ENCODE data around the gene ZNF501. TPM values are rescaled to one million over a fixed set of nuclear protein-coding genes. Genes with fewer than 3 reads are reported as not detected.

The ZNF501 gene
- total and polyA plus RNA-seq, 2 donors (not counting 1 experiment from before 2014, with no cell fraction given): 0.79 to 7.2 TPM

DNA sequence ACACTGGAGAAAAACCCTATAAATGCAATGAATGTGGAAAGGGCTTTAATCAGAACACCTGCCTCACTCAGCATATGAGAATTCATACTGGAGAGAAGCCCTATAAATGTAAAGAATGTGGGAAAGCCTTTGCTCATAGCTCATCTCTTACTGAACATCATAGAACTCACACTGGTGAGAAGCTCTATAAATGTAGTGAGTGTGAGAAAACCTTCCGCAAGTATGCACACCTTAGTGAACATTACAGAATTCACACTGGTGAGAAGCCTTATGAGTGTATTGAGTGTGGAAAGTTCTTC lies 7.4 kb upstream of the ZNF501 start:
- TF ChIP-seq, protein P1, sequence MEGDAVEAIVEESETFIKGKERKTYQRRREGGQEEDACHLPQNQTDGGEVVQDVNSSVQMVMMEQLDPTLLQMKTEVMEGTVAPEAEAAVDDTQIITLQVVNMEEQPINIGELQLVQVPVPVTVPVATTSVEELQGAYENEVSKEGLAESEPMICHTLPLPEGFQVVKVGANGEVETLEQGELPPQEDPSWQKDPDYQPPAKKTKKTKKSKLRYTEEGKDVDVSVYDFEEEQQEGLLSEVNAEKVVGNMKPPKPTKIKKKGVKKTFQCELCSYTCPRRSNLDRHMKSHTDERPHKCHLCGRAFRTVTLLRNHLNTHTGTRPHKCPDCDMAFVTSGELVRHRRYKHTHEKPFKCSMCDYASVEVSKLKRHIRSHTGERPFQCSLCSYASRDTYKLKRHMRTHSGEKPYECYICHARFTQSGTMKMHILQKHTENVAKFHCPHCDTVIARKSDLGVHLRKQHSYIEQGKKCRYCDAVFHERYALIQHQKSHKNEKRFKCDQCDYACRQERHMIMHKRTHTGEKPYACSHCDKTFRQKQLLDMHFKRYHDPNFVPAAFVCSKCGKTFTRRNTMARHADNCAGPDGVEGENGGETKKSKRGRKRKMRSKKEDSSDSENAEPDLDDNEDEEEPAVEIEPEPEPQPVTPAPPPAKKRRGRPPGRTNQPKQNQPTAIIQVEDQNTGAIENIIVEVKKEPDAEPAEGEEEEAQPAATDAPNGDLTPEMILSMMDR (IDR thresholded peaks at IDR 0.05): no peak
- TF ChIP-seq EZH2 (IDR thresholded peaks at IDR 0.05; ENCODE audit: borderline replicate concordance, insufficient read depth, low read depth, low read length, poor library complexity, severe bottlenecking): no peak
- peaks cover 24% of the 10 kb centered on the region for H3K9me3 Mint-ChIP-seq (ENCODE audit: insufficient read depth)
- POLR2A ChIA-PET: no interaction called here

GRCh38 chr3:44734646-44735168 lies 5.3 kb downstream of the ZNF501 start:
- H3K9me3 ChIP-seq (ENCODE audit: control extremely low read depth in 1 of 3, control insufficient read depth in 2 of 3, insufficient read depth in 1 of 3, low read length in 2 of 3): peaks cover 15 to 57% (median 31%) of the 10 kb centered on the region in 3 donors
- no peak overlapping the region for H3K4me3 Mint-ChIP-seq
- ATAC-seq (ENCODE audit: low read depth): no peak

More for the DNA sequence above, 7.4 kb upstream of the ZNF501 start:
- Mint-ChIP-seq H3K27me3 (no peaks in the 10 kb centered on the region), H3K4me1 (no peaks in the 10 kb centered on the region), H3K4me3 (no peak overlapping the region), H3K27ac (no peak overlapping the region)
- no peaks in the 10 kb centered on the region for H3K4me1 ChIP-seq (ENCODE audit: control insufficient read depth in 2 of 2, insufficient read depth in 2 of 2, low read length in 2 of 2)
- peaks cover 4% of the 10 kb centered on the region for H3K79me2 ChIP-seq (ENCODE audit: control insufficient read depth, insufficient read depth, low read length)
- no peak overlapping the region for H3K4me3 ChIP-seq (ENCODE audit: control extremely low read depth in 1 of 5, extremely low read depth in 1 of 5, insufficient read depth in 1 of 5, low read depth in 2 of 5, low read length in 4 of 5)
- no peak for DNase-seq
- intact Hi-C loops (cut with micrococcal nuclease): loop anchor here (10.0 kb wide), 1 partner anchor 167 kb away; the partner anchor contains the start of gene ZKSCAN7
- no CpG with 5 or more reads among the region's 1 CpG for WGBS (ENCODE audit: insufficient coverage)
- H3K27me3 ChIP-seq (replicated peaks in 1 of 4; ENCODE audit: control extremely low read depth in 1 of 4, control insufficient read depth in 3 of 4, insufficient read depth in 4 of 4, low read length in 3 of 4): no peaks in the 10 kb centered on the region
- no peak for ATAC-seq (ENCODE audit: low read depth)
- no peak overlapping the region for H3K4me2 ChIP-seq (replicated peaks; ENCODE audit: low read depth, low read length, poor library complexity, severe bottlenecking)
- no peaks in the 10 kb centered on the region for H4K20me1 ChIP-seq (ENCODE audit: control insufficient read depth, insufficient read depth, low read length, poor library complexity, severe bottlenecking)
- H3K27ac ChIP-seq (ENCODE audit: low read length in 2 of 2): no peak overlapping the region
- no peak overlapping the region for H3K9ac ChIP-seq (ENCODE audit: low read length)
- H2AFZ ChIP-seq (ENCODE audit: insufficient read depth, low read depth, low read length, poor library complexity, severe bottlenecking): no peak overlapping the region
- H3K9me3 ChIP-seq (ENCODE audit: control extremely low read depth in 1 of 3, control insufficient read depth in 2 of 3, insufficient read depth in 1 of 3, low read length in 2 of 3): peaks cover 26 to 87% (median 54%) of the 10 kb centered on the region in 3 donors
- CTCF ChIA-PET: no interaction called here
- H3K36me3 ChIP-seq (replicated peaks in 1 of 2; ENCODE audit: control extremely low read depth in 1 of 2, control insufficient read depth in 1 of 2, extremely low read depth in 1 of 2, insufficient read depth in 2 of 2, low read length in 1 of 2): peaks cover 3 to 32% of the 10 kb centered on the region in 2 experiments

More at GRCh38 chr3:44734646-44735168, 5.3 kb downstream of the ZNF501 start:
- Mint-ChIP-seq H3K9me3 (ENCODE audit: insufficient read depth) (peaks cover 33% of the 10 kb centered on the region), H3K4me1 (peaks cover 6% of the 10 kb centered on the region), H3K27ac (no peak overlapping the region), H3K27me3 (no peaks in the 10 kb centered on the region)
- Histone ChIP-seq H3K27me3 (replicated peaks in 1 of 4; ENCODE audit: control extremely low read depth in 1 of 4, control insufficient read depth in 3 of 4, insufficient read depth in 4 of 4, low read length in 3 of 4) (no peaks in the 10 kb centered on the region), H3K4me1 (ENCODE audit: control insufficient read depth in 2 of 2, insufficient read depth in 2 of 2, low read length in 2 of 2) (peaks cover 6% of the 10 kb centered on the region in 2 donors), H3K4me2 (replicated peaks; ENCODE audit: low read depth, low read length, poor library complexity, severe bottlenecking) (no peak overlapping the region), H4K20me1 (ENCODE audit: control insufficient read depth, insufficient read depth, low read length, poor library complexity, severe bottlenecking) (no peaks in the 10 kb centered on the region), H2AFZ (ENCODE audit: insufficient read depth, low read depth, low read length, poor library complexity, severe bottlenecking) (no peak overlapping the region), H3K36me3 (replicated peaks in 1 of 2; ENCODE audit: control extremely low read depth in 1 of 2, control insufficient read depth in 1 of 2, extremely low read depth in 1 of 2, insufficient read depth in 2 of 2, low read length in 1 of 2) (peaks cover 8 to 32% of the 10 kb centered on the region in 2 experiments), H3K9ac (ENCODE audit: low read length) (no peak overlapping the region), H3K79me2 (ENCODE audit: control insufficient read depth, insufficient read depth, low read length) (no peaks in the 10 kb centered on the region), H3K27ac (ENCODE audit: low read length in 2 of 2) (no peak overlapping the region), H3K4me3 (ENCODE audit: control extremely low read depth in 1 of 5, extremely low read depth in 1 of 5, insufficient read depth in 1 of 5, low read depth in 2 of 5, low read length in 4 of 5) (no peak overlapping the region)
- intact Hi-C loops (cut with micrococcal nuclease): no loop called here
- CTCF ChIA-PET: no interaction called here
- POLR2A ChIA-PET: no interaction called here
- WGBS (ENCODE audit: insufficient coverage): no CpG with 5 or more reads among the region's 3 CpGs
- no peak for TF ChIP-seq EZH2 (IDR thresholded peaks at IDR 0.05; ENCODE audit: borderline replicate concordance, insufficient read depth, low read depth, low read length, poor library complexity, severe bottlenecking)
- TF ChIP-seq, protein P1 (IDR thresholded peaks at IDR 0.05): no peak
- no peak for DNase-seq

All from B cell (primary cell).